HS-27A (cell line): ENCODE measurements around the gene SMTN.

Source experiments
- DNase-seq: peaks from one replicate; pipeline ENCODE4 v3.0.0-alpha.2; 2012; ENCODE audit warnings: low read depth, missing footprints

Gene SMTN

GRCh38 chr22:31127181-31127772 is 46.2 kb downstream of the SMTN start:
- no peak for DNase-seq

GRCh38 chr22:31128156-31128555 is 47.0 kb downstream of the SMTN start:
- DNase-seq = no peak

- no peak for DNase-seq
These were observed 49.8 kb downstream of the SMTN start for GRCh38 chr22:31130873-31131272.

- DNase-seq = no peak
These were observed 52.8 kb downstream of the SMTN start for GRCh38 chr22:31133911-31134310.

GRCh38 chr22:31134688-31135087 is 53.6 kb downstream of the SMTN start:
- DNase-seq = no peak

GRCh38 chr22:31135706-31136105 is 54.6 kb downstream of the SMTN start:
- no peak for DNase-seq

GRCh38 chr22:31136155-31136554 is 55.0 kb downstream of the SMTN start:
- DNase-seq = no peak

- no peak for DNase-seq
These were observed 55.6 kb downstream of the SMTN start for GRCh38 chr22:31136711-31137110.

GRCh38 chr22:31137721-31138120 is 56.6 kb downstream of the SMTN start:
- no peak for DNase-seq

GRCh38 chr22:31138126-31138525 is 57.0 kb downstream of the SMTN start:
- DNase-seq = no peak

GRCh38 chr22:31139066-31139465 is 57.9 kb downstream of the SMTN start:
- no peak for DNase-seq

- no peak for DNase-seq
These were observed 59.0 kb downstream of the SMTN start, which contains the start of gene PLA2G3 for GRCh38 chr22:31139866-31140716. TSS of gene PLA2G3 (minus strand) at chr22:31140508. CDS start at chr22:31140354, 154 bp downstream.

GRCh38 chr22:31140746-31141145 is 59.6 kb downstream of the SMTN start:
- DNase-seq = no peak

GRCh38 chr22:31141551-31141950 is 60.4 kb downstream of the SMTN start:
- no peak for DNase-seq

- DNase-seq = no peak
These were observed 61.2 kb downstream of the SMTN start for GRCh38 chr22:31142285-31142684.

- DNase-seq = no peak
These were observed 61.9 kb downstream of the SMTN start for GRCh38 chr22:31143038-31143437.

GRCh38 chr22:31143537-31143936 is 62.4 kb downstream of the SMTN start:
- no peak for DNase-seq

GRCh38 chr22:31144223-31144622 is 63.1 kb downstream of the SMTN start:
- no peak for DNase-seq

GRCh38 chr22:31148488-31148887 is 67.4 kb downstream of the SMTN start:
- no peak for DNase-seq

- DNase-seq = no peak
These were observed 68.0 kb downstream of the SMTN start for GRCh38 chr22:31148953-31149627.

GRCh38 chr22:31150615-31151014 is 69.5 kb downstream of the SMTN start:
- no peak for DNase-seq

- no peak for DNase-seq
These were observed 70.8 kb downstream of the SMTN start for GRCh38 chr22:31151872-31152271.

- DNase-seq = no peak
These were observed 72.2 kb downstream of the SMTN start for GRCh38 chr22:31153357-31153756.
